ENCODE data around the gene ASCL5. TPM values are rescaled to one million over a fixed set of nuclear protein-coding genes. Genes with fewer than 3 reads are reported as not detected.

Gene ASCL5
- total RNA-seq, 1 experiment from 2014 or later: 0.15 TPM

DNA sequence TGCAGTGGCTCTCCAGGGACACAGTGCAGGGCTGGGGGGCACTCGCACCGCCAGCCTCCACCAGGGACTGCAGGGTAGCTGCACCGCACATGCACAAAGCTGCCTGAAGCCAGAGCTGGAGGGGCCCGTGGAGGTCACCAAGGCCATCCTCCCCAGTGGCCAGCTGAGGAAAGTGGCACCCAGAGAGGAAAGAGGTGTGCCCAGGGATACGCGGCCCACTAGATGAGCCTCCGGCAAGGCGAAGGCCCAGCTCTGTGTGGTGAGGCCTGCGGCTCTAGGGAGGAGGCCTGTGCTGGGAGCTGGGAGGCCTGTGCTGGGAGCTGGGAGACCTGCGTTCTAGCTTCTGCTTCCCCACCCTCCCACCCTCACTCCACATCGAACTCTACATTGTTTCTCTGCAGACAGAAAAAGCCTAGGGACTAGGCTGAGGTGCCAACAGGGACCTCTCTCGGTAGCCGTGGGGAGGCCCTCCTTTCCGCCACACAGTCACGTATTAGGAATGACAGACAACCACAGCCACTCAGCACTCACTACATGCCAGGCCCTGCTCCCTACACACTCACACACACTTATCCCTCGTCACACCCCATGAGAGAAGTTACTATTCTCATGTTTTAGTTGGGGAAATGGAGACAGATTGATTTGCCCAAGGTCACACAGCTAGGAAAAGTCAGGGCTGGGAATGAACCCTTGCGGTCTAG, 921 bp upstream of the ASCL5 start:
- peaks cover 2% of the 10 kb centered on the region for H4K20me1 ChIP-seq (ENCODE audit: control insufficient read depth, insufficient read depth, insufficient read length)
- H2BK120ac ChIP-seq (ENCODE audit: low read depth, low read length, poor library complexity, severe bottlenecking): no peak overlapping the region
- H3T11ph ChIP-seq (ENCODE audit: low read length): no peak overlapping the region
- H3K79me1 ChIP-seq (ENCODE audit: insufficient read depth, low read depth, low read length, poor library complexity, severe bottlenecking): no peaks in the 10 kb centered on the region
- no peak overlapping the region for H2BK12ac ChIP-seq (ENCODE audit: insufficient read length, low read depth, low read length)
- no peak overlapping the region for H2BK5ac ChIP-seq (ENCODE audit: insufficient read length, low read length)
- no peak overlapping the region for H4K5ac ChIP-seq (ENCODE audit: insufficient read length, low read depth, low read length)
- no peak overlapping the region for H4K91ac ChIP-seq (ENCODE audit: insufficient read length, low read depth, low read length)
- no CpG with 5 or more reads among the region's 17 CpGs for WGBS (ENCODE audit: extremely low coverage, insufficient read length, low lambda C conversion rate)
- no peak overlapping the region for H2AFZ ChIP-seq (ENCODE audit: low read length)
- no peak overlapping the region for H4K8ac ChIP-seq (replicated peaks; ENCODE audit: insufficient read length, low read depth, low read length)
- no peak overlapping the region for H3K9ac ChIP-seq (ENCODE audit: extremely low read depth, insufficient read length, low read length)
- H3K9me3 ChIP-seq (ENCODE audit: control insufficient read depth, low read depth, low read length): no peaks in the 10 kb centered on the region
- H3K4me3 Mint-ChIP-seq: no peak overlapping the region; a peak in 1 of 5 replicates
- H2BK15ac ChIP-seq (ENCODE audit: low read depth, low read length): no peak overlapping the region
- H3K27ac Mint-ChIP-seq: no peak overlapping the region; a peak in 2 of 7 replicates
- no peaks in the 10 kb centered on the region for H3K79me2 ChIP-seq (ENCODE audit: insufficient read depth, low read length)
- H3K4ac ChIP-seq (ENCODE audit: low read depth, low read length): no peak overlapping the region
- no peaks in the 10 kb centered on the region for H3K23me2 ChIP-seq (ENCODE audit: insufficient read length, low read depth, low read length, poor library complexity, severe bottlenecking)
- peaks cover 0 to 4% (median 0%) of the 10 kb centered on the region in 3 experiments; a peak in 4 of 7 replicates for H3K36me3 Mint-ChIP-seq (ENCODE audit: insufficient read depth in 1 of 3, low read depth in 3 of 3)
- DNase-seq: no peak
- no peak overlapping the region for H3K56ac ChIP-seq (ENCODE audit: insufficient read length, low read depth, low read length)
- no peak overlapping the region for H3K23ac ChIP-seq (ENCODE audit: insufficient read length, low read depth, low read length)
- no peak overlapping the region for H3K27ac ChIP-seq (ENCODE audit: insufficient read length, low read depth, low read length)
- H2BK20ac ChIP-seq (ENCODE audit: low read depth, low read length, poor library complexity, severe bottlenecking): no peak overlapping the region
- H3K9me3 Mint-ChIP-seq: no peaks in the 10 kb centered on the region
- H3K18ac ChIP-seq (ENCODE audit: insufficient read length, low read depth, low read length): no peak overlapping the region
- H3K27me3 ChIP-seq (ENCODE audit: insufficient read depth, low read length): no peaks in the 10 kb centered on the region
- H3K27me3 Mint-ChIP-seq (ENCODE audit: low read depth): peaks cover 20% of the 10 kb centered on the region
- H3K14ac ChIP-seq (ENCODE audit: insufficient read depth, low read length): no peak overlapping the region
- no peak overlapping the region for H3K4me2 ChIP-seq (ENCODE audit: insufficient read depth, insufficient read length, low read length)
- no peak overlapping the region for H2AK5ac ChIP-seq (ENCODE audit: insufficient read length, low read length)
- H3K4me1 Mint-ChIP-seq: peaks cover 11 to 14% of the 10 kb centered on the region in 2 experiments
- H3K4me1 ChIP-seq (ENCODE audit: insufficient read depth, low read length): no peaks in the 10 kb centered on the region
- TF ChIP-seq, protein P1, sequence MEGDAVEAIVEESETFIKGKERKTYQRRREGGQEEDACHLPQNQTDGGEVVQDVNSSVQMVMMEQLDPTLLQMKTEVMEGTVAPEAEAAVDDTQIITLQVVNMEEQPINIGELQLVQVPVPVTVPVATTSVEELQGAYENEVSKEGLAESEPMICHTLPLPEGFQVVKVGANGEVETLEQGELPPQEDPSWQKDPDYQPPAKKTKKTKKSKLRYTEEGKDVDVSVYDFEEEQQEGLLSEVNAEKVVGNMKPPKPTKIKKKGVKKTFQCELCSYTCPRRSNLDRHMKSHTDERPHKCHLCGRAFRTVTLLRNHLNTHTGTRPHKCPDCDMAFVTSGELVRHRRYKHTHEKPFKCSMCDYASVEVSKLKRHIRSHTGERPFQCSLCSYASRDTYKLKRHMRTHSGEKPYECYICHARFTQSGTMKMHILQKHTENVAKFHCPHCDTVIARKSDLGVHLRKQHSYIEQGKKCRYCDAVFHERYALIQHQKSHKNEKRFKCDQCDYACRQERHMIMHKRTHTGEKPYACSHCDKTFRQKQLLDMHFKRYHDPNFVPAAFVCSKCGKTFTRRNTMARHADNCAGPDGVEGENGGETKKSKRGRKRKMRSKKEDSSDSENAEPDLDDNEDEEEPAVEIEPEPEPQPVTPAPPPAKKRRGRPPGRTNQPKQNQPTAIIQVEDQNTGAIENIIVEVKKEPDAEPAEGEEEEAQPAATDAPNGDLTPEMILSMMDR (conservative IDR thresholded peaks at IDR 0.05): no peak
